ENCODE data around the gene ADGRG7.
"Not testable (repeated sequence)": the region's sequence is repeated elsewhere in the genome, so short reads cannot be mapped to it uniquely, and the experiment has no call there.

Gene ADGRG7

DNA sequence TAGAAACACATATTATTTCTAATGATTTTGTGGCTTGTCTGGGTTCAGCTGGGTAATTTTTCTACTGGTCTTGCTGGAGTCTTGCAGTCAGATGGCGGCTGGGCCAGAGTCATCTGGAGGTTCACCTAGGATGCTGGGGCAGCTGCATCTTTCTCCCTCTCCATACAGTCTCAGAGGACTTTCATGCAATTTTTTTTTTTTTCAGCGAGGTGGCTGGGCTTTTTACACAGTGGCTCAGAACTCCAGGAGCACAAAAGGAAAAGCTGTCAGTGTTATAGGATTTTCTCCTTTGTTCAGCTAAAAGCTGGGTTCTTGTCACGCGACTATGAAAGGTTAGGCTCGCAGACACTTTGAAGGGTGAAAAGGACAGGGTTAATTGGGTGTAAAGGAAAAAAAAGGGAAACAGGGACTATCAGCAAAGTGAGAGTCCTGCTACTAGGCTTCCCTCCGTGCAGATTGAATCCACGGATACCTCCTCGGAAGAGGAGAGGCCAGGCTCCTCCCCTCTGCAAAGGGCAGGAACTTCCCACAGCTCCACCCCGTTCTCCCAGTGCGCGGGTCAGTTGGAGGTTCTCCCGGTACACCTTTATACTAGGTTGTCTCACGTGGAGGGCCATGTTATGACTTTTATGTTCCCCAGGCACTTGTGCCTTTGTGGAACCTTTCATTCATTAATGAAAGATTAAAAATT lies 44.3 kb downstream of the ADGRG7 start:
- TF ChIP-seq, protein P1, sequence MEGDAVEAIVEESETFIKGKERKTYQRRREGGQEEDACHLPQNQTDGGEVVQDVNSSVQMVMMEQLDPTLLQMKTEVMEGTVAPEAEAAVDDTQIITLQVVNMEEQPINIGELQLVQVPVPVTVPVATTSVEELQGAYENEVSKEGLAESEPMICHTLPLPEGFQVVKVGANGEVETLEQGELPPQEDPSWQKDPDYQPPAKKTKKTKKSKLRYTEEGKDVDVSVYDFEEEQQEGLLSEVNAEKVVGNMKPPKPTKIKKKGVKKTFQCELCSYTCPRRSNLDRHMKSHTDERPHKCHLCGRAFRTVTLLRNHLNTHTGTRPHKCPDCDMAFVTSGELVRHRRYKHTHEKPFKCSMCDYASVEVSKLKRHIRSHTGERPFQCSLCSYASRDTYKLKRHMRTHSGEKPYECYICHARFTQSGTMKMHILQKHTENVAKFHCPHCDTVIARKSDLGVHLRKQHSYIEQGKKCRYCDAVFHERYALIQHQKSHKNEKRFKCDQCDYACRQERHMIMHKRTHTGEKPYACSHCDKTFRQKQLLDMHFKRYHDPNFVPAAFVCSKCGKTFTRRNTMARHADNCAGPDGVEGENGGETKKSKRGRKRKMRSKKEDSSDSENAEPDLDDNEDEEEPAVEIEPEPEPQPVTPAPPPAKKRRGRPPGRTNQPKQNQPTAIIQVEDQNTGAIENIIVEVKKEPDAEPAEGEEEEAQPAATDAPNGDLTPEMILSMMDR (IDR thresholded peaks at IDR 0.05; ENCODE audit: low read length, missing control alignments) = no peak
- DNase-seq (ENCODE audit: low read depth) = no peak
- no peak overlapping the region for H3K4me3 ChIP-seq (replicated peaks; ENCODE audit: low read depth, low read length)

DNA sequence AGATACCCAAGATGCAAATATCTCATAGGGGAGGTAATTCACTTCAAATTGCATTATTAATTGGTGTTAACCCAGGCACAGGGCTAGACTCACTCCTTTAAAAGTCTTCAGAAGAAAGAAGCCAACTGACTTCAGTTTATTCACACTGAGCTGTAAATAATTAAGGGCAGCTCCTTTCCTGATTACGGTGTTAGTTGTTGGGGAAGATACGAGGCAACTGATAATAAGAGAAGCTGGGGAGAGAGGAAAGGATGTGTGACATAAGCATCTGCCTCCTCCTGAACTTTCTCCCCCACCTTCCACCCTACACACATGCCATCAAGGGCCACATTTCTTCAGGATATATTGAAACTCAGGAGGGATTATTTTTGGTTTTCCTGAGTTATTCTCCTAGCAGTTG lies 47.5 kb downstream of the ADGRG7 start:
- TF ChIP-seq, protein P1 (IDR thresholded peaks at IDR 0.05; ENCODE audit: low read length, missing control alignments) = no peak
- no peak overlapping the region for H3K4me3 ChIP-seq (replicated peaks; ENCODE audit: low read depth, low read length)
- no peak for DNase-seq (ENCODE audit: low read depth)

DNA sequence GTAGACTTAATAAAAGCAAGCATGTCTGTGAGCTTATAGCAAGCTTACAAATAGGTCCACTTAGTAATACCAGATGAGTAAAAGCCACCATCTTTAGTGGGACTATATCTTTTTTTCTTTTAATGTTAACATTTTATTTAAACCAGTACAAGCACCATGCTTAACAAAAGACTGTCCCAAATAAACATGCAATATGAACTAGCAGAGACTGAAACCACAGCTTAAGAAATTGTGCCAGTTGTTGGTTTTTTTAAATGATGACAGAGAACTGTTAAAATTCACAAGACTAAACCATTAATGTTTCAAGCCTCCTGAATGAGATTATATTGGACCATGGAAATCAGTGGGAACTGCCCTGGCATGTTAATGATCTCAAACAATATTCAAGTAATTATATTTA lies 51.9 kb downstream of the ADGRG7 start:
- not testable (repeated sequence) for H3K4me3 ChIP-seq (replicated peaks; ENCODE audit: low read depth, low read length); DNase-seq (ENCODE audit: low read depth)

DNA sequence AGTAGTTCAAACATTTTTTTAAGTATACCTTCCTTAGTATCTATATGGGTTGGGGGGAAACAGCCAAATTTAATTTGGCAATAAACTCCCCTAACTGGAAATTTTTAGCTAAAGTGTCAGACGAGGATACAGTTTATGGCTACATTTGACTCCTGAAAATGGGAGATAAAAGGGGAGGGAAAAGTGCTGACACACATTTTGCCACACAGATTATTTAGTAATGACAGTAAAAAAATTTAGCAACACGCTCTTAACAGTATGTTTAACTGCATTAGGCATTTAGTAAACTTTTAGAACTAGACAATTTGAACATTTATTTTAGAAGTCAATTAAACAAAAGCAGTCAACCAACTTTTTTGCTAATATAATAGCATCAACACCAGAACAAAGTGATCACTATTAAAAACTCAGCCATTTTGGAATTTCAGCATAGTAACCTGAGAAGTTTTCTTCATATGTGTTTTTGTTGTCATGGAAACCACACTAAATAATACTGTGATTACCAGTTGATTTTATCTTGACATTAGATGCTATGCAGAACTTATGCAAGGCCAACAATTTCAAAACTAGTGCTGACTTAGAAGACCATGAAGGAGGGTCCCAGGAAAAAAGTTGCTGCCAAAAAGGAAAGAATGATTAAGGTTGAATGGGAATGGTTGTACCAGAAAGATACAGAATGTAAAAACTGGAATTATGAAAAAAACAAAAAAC lies 52.9 kb downstream of the ADGRG7 start:
- TF ChIP-seq, protein P1 (IDR thresholded peaks at IDR 0.05; ENCODE audit: low read length, missing control alignments) = no peak
- H3K4me3 ChIP-seq (replicated peaks; ENCODE audit: low read depth, low read length) = no peak overlapping the region
- DNase-seq (ENCODE audit: low read depth) = peak; percentile 78

DNA sequence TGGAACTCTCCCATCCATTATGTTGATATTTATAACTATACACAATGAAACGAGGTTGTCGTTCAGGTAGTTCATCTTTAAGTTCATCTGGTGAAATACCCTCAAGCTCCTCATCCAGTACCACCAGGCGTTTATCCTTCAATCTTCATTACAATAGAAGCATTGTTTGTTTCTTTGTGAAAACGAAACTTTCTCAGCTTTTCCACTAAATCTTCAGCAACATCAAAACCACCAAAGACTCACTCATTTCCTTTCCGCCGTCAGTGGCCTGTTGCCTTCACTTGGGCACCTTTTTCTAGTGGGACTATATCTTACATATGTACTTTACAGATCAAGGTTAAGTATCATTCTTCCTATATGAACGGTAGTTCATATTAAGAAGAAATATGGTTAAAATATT lies 55.8 kb downstream of the ADGRG7 start:
- TF ChIP-seq, protein P1 (IDR thresholded peaks at IDR 0.05; ENCODE audit: low read length, missing control alignments) = no peak
- H3K4me3 ChIP-seq (replicated peaks; ENCODE audit: low read depth, low read length) = no peak overlapping the region
- DNase-seq (ENCODE audit: low read depth) = no peak

DNA sequence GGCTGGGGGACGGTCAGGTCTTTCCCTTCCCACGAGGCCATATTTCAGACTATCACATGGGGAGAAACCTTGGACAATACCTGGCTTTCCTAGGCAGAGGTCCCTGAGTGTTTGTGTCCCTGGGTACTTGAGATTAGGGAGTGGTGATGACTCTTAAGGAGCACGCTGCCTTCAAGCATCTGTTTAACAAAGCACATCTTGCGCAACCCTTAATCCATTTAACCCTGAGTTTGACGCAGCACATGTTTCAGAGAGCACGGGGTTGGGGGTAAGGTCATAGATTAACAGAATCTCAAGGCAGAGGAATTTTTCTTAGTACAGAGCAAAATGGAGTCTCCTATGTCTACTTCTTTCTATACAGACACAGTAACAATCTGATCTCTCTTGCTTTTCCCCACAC lies 57.3 kb downstream of the ADGRG7 start:
- DNase-seq (ENCODE audit: low read depth); H3K4me3 ChIP-seq (replicated peaks; ENCODE audit: low read depth, low read length): not testable (repeated sequence)

DNA sequence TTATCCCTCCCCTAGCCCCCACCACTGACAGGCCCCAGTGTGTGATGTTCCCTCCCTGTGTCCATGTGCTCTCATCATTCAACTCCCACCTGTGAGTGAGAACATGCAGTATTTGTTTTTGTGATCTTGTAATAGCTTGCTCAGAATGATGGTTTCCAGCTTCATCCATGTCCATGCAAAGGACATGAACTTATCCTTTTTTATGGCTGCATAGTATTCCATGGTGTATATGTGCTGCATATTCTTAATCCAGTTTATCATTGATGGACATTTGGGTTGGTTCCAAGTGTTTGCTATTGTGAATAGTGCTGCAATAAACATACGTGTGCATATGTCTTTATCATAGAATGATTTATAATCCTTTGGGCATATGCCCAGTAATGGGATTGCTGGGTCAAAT lies 57.9 kb downstream of the ADGRG7 start:
- not testable (repeated sequence) for H3K4me3 ChIP-seq (replicated peaks; ENCODE audit: low read depth, low read length); DNase-seq (ENCODE audit: low read depth)

DNA sequence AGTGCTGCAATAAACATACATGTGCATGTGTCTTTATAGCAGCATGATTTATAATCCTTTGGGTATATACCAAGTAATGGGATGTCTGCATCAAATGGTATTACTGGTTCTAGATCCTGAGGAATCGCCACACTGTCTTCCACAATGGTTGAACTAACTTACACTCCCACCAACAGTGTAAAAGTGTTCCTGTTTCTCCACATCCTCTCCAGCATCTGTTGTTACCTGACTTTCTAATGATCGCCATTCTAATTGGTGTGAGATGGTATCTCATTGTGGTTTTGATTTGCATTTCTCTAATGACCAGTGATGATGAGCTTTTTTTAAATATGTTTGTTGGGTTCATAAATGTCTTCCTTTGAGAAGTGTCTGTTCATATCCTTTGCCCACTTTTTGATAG lies 61.6 kb downstream of the ADGRG7 start:
- H3K4me3 ChIP-seq (replicated peaks; ENCODE audit: low read depth, low read length); DNase-seq (ENCODE audit: low read depth): not testable (repeated sequence)

DNA sequence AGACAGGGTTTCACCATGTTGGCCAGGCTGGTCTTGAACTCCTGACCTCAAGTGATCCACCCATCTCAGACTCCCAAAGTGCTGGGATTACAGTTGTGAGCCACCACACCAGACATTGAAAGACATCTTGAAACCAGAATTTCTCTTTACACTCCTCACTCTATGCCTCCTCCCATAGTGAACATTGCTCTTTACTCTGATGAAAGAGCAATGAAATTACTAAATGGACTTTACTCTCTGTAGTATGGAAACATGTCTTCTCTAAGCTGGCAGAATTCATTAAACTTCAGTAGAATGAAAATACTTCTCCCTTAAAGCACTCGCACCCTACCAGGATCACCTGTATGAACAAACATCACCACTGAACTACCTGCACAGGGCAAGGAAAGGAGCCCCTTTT lies 72.1 kb downstream of the ADGRG7 start:
- H3K4me3 ChIP-seq (replicated peaks; ENCODE audit: low read depth, low read length) = no peak overlapping the region
- TF ChIP-seq, protein P1 (IDR thresholded peaks at IDR 0.05; ENCODE audit: low read length, missing control alignments) = no peak
- DNase-seq (ENCODE audit: low read depth) = no peak

Data from fibroblast of pulmonary artery (primary cell).